Pons (tissue), 1 donor: ENCODE results near the gene GID8.
"Not testable (repeated sequence)": the region's sequence is repeated elsewhere in the genome, so short reads cannot be mapped to it uniquely, and the experiment has no call there.

Experiments used
- DNase-seq: peaks from one replicate; pipeline ENCODE4 v3.0.0-alpha.2; 2016; ENCODE audit warnings: low spot score

Gene GID8

DNA sequence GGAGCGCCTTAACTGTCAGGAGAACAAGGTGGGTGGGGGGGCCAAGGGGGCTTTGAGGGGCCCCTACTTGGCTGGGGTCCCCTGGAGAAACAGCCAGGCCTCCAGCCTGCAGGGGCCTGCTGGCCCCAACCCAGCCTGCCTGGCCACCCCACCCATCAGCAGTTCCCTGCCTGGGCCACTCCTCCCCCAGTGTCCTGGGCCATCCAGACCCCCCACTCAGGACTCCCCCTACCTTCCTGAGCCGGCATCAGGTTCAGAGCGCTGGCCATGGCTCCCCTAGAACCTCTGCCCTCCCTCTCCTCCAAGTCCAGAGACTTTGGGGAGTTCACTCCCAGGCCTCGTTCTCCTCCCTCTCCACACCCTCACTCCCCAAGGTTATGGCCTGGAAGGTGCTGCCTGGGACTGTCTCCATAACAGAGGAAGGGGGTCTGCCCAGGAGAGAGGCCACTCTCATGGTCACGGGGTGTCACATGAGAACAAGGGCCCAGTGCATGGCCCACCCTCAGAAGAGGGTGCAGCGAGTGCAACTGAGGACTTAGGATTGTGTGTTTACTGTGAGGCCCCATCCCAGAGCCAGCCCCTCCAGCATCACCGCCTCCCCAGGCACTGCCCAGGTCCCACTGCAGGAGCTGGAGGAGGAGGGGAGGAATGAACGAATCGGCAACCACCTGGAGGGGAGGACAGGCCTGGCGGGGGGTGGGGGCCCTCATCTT is 20.6 kb downstream of the GID8 start:
- DNase-seq = no peak

DNA sequence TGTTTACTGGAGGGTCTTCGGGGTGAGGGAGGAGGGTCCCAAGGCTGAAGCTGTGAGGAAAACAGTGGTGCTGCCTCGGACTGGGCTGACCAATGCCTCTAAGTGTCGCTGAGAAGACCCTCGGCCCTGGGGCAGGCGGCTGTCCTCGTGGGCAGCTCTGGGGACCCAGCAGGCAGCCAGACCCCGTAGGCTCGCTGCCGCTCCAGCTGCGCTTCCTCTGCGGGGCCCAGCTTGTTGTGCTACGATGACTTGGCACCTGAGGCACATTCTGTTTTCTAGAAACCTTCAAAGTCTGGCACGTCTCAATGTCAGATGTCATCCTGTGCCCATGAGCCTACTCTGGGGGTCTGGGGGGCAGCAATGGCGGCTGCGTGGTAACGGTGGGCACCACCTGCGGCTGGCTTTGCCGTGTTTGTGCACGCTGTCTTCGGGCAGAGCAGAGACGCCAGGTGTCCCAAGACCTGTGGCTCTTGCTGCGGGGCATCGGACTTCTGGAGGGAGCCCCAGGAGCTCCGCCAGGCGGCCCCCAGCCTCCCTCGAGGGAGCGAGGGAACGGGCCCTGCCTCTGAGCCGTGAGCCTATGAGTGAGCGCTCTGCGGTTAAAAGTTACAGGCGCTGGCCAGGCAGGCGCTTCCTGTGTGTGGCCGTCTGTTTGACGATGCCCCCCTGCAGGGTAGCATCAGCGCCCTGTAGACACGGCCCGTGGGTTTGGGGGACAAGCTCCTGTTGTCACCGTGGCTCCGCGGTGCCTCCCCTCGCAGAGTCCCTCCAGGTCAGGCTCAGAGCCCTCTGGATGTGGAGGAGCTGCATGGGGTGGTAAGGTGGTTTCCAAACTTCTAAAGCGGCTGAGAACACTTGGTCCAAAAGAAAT is 21.4 kb downstream of the GID8 start:
- no peak for DNase-seq

DNA sequence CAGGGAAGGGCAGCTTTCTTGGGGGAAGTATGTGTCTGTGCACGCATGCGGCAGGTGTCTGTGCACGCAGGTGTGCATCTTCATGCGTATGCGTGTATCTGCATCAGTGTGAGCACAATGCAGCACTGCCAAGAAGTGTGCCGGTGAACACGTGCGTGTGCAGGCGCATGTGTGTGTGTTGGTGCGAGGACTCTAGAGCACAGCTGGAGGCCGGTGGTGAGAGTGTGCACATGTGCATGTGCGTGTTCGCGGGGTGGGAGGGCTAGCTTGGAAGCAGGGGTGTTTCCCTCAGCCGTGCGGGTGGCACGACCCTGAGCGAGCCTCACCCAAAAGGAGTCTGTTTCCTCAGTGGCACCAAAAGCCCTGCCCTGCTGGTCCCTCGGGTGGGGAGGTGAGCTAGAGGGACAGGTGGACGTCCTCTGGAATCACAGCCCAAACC is 22.1 kb downstream of the GID8 start:
- DNase-seq = no peak

DNA sequence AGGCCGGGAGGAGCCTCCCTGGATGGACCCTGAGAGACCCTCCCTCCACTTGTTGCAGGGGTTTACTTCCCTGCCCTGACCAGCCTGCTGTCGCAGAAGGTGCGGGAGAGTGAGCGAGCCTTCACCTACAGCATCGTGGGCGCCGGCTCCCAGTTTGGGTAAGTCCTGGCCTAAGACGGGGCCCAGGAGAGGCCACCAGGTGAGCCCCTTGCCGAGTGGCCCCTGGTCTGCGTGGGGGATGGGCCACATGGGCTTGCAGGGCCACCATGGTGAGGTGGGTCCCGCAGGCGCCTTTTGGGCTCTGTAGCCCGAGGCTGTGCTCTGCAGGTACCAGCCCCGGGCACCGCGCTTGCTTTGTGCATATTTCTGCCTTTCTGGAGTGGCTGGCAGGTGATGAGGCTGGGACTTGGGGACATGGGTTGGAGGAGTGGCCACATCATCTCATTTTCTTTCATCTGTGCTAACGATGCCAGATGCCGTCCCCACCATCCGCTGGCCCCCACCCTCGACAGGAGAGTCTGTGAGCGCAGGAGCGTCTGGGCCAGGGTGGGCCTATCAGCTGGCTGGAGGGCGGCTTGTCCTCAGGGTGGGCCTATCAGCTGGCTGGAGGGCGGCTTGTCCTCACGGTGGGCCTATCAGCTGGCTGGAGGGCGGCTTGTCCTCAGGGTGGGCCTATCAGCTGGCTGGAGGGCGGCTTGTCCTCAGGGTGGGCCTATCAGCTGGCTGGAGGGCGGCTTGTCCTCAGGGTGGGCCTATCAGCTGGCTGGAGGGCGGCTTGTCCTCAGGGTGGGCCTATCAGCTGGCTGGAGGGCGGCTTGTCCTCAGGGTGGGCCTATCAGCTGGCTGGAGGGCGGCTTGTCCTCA is 22.7 kb downstream of the GID8 start:
- not testable (repeated sequence) for DNase-seq

DNA sequence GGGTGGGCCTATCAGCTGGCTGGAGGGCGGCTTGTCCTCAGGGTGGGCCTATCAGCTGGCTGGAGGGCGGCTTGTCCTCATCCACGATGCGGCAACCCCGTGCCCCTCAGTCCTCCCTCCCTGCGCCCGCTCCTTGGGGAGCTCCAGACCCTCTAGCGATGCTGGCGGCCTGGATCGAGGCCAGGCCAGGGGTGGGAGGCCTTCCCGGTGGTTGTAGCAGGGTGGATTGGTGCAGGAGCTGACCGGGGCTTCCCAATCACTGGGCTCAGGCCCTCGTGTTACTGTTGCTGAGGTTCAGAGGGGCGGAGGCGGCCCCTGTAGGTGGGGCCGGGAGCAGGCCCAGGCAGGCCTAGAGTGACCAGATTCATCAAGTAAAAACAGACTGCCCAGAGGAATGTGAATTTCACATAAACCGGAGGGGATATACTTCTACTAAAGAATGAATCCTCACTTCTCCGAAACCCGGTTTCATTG is 23.4 kb downstream of the GID8 start:
- DNase-seq = no peak

DNA sequence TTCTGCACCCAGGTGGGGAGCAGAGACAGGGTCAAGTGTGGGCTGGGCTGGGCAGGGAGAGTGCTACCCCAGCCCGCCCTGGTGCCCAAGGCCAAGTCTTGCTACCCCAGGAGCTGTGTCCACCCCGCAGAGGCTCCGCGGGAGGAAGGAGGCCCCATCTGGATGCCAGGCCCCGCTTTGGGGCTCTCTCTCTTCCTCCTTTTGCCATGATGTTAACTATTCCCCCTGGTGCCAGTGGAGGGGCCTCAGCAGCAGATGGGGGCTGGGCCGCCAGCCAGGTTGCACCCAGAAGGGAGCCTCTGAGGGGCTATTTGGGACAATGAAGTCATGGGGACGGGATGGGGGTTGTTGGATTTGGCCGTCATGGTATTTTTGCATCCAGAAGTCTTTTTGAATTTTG is 23.9 kb downstream of the GID8 start:
- DNase-seq = no peak

DNA sequence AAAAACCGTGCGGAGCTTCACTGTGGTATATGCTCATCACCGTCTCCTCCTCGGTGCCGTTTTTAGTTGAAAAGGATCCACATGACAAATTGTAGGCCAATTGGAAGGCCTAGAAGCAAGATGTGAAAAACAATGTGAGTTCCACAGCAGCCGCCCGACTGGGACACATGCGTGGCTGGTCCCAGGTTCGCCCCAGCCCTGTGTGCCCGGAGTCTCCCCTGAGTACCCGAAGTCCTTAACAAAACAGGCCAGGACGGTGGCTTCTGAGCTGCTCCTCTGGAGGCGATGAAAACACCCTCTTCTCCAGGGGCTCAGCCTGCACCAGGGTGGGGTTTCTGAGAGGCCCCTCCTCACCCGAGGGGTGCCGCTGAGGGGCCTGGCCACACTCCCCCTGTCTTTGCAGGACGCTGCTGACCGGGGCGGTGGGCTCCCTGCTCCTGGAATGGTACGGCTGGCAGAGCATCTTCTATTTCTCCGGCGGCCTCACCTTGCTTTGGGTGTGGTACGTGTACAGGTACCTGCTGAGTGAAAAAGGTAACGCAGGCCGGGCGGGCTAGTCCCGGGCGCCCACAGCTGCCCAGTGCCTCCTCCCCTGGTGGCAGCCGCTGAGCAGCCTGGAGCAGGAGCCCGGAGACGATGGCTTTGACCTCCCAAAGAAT is 24.4 kb downstream of the GID8 start:
- DNase-seq = no peak

DNA sequence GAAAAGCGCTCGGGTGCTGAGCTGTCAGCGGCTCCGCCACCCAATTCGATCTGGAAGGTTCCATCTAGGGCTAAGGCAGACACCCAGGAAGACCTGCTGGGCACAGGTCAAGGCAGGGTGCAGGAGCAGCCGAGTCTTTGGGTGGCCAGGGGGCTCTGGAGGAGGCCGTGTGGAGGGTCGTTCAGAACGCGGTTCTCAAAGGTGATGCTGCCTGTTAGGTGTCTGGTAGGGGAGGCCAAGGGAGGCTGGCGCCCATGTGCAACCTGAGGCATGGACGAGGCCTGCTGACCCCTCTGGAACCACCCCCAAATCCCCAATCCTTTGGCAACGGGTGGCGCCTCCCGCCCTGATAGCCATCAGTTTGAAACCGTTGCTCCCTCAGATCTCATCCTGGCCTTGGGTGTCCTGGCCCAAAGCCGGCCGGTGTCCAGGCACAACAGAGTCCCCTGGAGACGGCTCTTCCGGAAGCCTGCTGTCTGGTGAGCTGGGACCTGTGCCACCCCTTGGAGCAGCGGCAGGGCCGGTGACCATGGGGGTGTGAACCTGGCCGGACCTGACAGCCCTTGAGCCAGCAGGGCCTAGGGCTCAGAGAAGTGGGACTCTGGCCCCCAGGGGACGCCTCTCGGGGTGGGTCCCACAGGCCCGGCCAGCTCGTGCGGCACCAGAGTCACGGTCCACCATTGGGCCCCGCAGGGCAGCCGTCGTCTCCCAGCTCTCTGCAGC is 25.1 kb downstream of the GID8 start:
- no peak for DNase-seq

DNA sequence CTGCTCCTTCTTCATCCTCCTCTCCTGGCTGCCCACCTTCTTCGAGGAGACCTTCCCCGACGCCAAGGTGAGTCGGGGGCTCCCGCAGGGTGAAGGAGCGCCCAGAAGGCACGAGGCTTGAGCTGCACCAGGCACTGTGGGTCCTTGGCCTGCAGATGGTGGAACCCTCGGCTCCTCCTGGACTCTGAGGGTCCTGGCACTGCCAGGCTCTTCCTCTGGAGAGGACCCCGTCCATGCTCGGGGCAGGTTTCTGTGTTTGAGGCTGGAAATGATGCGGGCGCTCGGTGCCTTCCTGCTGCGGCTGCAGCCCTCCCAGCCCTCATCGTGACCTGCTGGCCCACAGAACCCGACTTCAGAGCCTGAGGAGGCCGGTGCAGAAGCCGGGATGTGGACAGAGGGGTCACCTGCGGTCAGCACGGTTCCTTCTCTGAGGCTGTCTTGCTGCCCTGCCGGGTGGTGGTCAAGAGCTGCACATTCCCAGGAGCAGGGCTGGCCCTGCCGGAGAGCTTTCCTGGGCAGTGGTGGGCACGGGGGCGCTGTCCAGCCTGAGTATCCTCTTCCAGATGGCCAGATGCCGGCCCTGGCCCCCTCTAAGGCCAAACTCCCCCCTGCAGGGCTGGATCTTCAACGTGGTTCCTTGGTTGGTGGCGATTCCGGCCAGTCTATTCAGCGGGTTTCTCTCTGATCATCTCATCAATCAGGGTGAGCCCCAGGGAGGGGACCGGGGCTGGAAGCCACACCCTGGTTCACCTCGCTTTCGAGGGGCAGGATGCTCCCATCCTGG is 25.9 kb downstream of the GID8 start:
- DNase-seq = no peak

DNA sequence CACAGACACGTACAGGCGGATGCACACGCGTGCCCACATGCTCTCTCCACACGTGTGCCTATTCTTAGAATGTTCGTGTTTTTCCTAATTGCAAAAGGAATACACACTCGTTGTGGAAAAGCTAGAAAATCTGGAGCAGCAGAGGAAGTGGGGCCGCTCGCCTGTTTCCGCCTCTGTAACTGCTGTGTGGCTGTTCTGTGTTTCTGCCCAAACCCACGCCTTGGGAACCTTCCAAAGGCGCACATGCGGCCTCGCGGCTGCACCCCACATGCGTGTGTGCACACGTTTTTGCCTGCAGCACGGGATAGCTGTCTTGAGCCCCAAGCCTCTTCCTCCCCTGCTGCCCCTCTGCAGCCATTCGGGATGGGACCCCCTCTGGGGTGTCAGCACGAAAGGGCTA is 26.8 kb downstream of the GID8 start:
- no peak for DNase-seq

DNA sequence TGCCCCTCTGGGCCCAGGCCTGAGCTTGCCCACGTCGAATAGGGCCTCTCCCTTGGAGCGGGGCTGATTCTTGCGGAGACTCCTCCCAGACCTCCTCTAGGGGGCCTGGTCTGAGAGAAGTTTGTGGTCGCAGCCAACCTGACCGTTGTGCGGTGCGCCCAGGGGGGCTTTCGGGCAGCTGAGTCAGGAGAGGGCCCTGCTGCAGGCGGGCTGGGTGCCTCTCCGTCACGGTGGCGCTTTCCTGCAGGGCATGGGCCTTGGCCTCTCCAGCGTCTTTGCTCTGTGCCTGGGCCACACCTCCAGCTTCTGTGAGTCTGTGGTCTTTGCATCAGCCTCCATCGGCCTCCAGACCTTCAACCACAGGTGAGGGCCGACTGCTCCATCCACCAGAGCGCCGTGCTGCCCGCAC is 27.4 kb downstream of the GID8 start:
- no peak for DNase-seq

DNA sequence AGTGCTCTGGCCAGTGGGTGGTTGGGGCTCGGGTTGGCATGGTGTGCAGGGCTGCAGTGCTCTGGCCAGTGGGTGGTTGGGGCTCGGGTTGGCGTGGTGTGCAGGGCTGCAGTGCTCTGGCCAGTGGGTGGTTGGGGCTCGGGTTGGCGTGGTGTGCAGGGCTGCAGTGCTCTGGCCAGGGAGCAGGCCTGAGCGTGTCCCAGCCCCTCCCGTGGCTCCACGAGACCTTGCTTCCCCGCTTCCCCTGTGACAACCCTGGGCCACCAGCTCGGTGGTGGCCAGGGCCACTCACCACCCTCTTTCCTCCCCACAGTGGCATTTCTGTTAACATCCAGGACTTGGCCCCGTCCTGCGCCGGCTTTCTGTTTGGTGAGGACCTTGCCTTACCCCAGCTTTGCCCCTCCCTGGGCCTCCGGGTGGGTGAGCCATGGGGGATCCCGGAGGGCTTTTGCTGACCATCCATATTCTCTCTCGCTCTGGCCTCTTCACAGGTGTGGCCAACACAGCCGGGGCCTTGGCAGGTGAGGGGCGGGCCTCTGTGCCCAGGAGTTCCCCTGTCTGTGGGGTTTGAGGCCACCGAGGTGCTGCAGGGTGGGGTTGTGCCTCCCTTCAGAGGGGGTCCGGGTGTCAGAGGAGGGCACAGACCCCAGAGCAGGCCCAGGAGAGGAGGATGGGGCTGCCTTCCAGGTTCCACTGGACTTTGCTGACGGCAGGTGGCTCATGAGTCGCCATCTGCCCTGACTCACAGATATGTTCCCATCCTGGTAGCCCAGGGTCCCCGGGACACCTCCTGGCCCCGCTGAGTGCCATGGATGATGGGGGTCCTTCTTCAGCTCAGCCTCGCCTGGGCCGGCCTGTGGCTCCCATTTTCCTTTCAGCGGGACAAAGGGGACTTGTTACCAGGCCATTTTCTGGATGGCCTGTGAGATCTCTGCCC is 28.5 kb downstream of the GID8 start:
- no peak for DNase-seq

DNA sequence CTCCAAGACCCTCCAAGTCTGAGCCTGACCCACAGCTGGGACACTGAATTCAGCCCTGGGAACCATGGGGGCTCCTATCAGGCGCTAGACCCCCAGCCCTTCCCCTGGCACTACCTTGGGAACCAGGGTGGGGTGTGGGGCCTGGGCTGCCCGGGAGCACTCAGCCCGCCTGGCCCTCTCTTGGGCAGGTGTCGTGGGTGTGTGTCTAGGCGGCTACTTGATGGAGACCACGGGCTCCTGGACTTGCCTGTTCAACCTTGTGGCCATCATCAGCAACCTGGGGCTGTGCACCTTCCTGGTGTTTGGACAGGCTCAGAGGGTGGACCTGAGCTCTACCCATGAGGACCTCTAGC is 29.2 kb downstream of the GID8 start:
- no peak for DNase-seq

DNA sequence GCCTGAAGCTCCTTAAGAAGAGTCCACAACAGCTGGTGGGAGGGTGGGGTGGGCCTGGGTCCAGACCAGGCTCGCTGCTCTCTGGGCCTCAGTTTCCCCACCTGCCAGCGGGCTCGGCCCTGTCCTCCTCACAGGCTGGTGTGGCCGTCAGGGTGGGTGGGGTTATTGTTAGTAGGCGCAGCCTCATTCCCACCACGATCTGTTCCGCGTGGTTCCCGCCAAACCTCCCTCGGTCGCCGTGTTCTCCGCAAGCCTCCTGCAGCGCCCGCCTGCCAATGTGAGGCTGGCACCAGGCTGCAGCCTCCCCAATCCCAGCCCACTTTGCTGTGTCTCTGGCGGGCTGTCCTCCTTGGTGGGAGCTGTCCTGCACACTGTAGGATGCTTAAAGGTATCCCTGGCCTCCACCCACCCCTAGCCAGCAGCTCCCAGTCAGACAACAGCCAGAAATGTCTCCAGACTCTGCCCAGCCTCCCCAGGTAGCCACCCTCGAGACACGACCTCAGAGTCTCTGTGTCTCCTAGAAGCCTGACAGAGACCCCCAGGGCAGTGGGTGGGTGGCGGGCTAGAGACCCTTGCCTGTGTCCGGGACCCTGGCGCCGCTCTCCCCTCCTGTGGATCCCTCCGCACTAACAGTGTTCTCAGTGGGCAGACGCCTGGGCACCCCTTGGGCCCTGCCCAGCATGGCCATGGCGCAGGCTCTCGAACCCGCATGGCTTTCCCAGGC is 29.8 kb downstream of the GID8 start:
- DNase-seq = no peak

DNA sequence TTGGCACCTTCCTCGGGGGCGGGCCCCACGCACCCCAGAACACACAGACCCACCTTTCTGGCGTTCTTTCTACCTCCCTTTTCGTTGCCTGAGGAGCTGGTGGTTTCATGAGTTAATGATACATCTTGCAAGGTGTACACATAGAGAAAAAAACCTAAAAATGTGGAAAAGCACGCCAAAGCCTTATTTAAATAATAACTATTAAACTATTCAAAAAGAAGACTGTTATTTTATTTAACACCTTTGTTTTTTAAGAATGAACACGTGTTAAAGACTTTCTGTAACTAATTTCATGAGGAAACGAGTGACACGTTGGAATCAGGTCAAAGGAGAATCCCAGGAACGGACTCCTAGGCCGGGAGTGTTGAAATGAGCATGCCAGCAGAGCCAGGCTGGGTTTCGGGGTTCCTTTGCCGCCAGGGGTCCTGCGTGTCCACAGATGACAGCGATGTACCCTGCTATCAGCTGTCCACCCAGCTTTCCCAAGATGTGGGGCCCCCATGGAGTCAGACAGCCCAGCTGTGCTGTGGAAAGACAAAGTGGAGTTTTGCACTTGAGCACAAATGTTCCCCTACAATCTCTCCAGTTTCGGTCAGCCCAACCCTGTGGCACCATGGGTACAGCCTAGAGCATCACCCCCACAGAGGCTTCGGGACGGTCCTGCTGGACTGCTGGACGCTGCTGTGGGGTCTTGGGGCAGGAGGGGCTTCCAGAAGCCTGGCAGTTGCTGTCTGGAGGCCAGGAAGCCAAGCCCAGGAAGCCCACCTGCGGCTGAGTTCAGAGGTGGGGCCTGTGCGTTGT is 30.6 kb downstream of the GID8 start:
- no peak for DNase-seq

DNA sequence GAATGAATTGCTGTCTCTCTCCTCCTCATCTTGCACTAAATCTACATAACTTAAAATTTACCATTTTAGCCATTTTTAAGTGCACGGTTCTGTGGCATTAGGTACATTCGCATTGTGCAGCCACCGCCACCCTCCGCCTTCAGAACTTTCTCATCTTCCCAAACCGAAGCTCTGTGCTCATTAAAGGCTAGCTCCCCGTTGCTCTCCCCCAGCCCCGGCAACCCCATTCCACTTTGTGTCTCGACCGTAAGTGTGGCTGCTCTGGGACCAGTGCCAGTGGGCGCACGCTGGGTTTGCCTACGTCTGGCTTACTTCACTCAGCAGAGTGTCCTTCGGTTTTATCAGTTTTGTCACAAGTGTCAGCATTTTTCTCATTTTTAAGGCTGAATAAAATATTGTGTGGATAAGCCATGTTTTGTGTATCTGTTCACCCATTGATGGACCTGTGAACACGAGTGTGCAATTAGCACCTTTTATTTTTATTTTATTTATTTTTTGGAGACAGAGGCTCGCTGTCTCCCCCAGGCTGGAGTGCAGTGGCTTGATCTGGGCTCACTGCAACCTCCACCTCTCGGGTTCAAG is 31.3 kb downstream of the GID8 start:
- DNase-seq = no peak

DNA sequence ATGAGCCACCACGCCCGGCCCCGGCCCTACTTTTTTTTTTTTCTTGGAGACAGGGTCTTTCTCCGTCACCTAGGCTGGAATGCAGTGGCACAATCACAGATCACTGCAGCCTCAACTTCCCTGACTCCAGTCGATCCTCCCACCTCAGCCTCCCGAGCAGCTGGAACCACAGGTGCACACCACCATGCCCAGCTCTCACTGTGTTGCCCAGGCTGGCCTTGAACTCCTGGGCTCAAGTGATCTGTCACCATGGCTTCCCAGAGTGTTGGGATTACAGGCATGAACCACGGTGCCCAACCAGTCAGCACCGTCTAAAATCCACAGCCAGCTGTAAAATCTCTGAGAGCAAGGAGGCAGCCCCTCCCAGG is 32.0 kb downstream of the GID8 start:
- no peak for DNase-seq
